Heart left ventricle (tissue), 16 donors: ENCODE results near the gene FOXK2. TPM values are rescaled to one million over a fixed set of nuclear protein-coding genes. Genes with fewer than 3 reads are reported as not detected.
"Not testable (repeated sequence)": the region's sequence is repeated elsewhere in the genome, so short reads cannot be mapped to it uniquely, and the experiment has no call there.

ENCODE experiments used
- ATAC-seq, 4 donors: fragments of 200-7000 bp; cut with Tn5 transposase; one replicate each; pipeline ENCODE4 v1.9.1; 2020 to 2022; ENCODE audit warnings: moderate library complexity in 4 of 4, mild to moderate bottlenecking in 3 of 4, moderate number of reproducible peaks in 1 of 4
- DNase-seq, 5 donors: peaks; one replicate each; pipeline ENCODE4 v3.0.0-alpha.2; 2020
- H3K27ac ChIP-seq, 12 donors: fragments of 200-600 bp; sonication (generic) in 4 of 12; one replicate each; pipeline versions ENCODE4 v1.5.0 to v1.8.0; 2016 to 2022; ENCODE audit warnings: mild to moderate bottlenecking in 2 of 12
- H3K27me3 ChIP-seq, 9 donors: fragments of 200-600 bp; sonication (generic) in 2 of 9; one replicate each; pipeline versions ENCODE4 v1.5.1 to v1.8.0; 2016 to 2022; ENCODE audit warnings: mild to moderate bottlenecking in 3 of 9
- H3K36me3 ChIP-seq, 9 donors: fragments of 200-600 bp; sonication (generic) in 2 of 9; one replicate each; pipeline versions ENCODE4 v1.5.0 to v1.8.0; 2018 to 2022; ENCODE audit warnings: mild to moderate bottlenecking in 2 of 9
- H3K4me1 ChIP-seq, 12 donors: fragments of 200-600 bp; sonication (generic) in 4 of 12; one replicate each; pipeline versions ENCODE4 v1.5.0 to v1.8.0; 2016 to 2022; ENCODE audit warnings: mild to moderate bottlenecking in 3 of 12
- H3K4me3 ChIP-seq, 12 donors: fragments of 200-600 bp; sonication (generic) in 4 of 12; one replicate each; pipeline versions ENCODE4 v1.5.0 to v1.8.0; 2017 to 2022; ENCODE audit warnings: mild to moderate bottlenecking in 9 of 12, moderate library complexity in 4 of 12
- H3K9me3 ChIP-seq, 12 donors: fragments of 200-600 bp; sonication (generic) in 4 of 12; one replicate each; pipeline versions ENCODE4 v1.5.0 to v1.8.0; 2016 to 2022; ENCODE audit warnings: mild to moderate bottlenecking in 1 of 12
- POLR2A ChIP-seq, 2 donors: fragments of 450-650 bp; IDR thresholded peaks; one replicate each; pipeline ENCODE4 v1.6.1; 2017; ENCODE audit warnings: antibody characterized with exemption in 2 of 2, mild to moderate bottlenecking in 2 of 2, moderate library complexity in 2 of 2
- WGBS, 4 donors: extraction: QIAGEN DNeasy Blood & Tissue Kit in 2 of 4; methylation state at CpG; one replicate each; pipeline versions ENCODE4 v1.1.5 to v1.1.7; 2013 to 2018; 5-methylcytosine and 5-hydroxymethylcytosine counted together
- intact Hi-C, 10 donors: fragments of 100-400 bp; cut with DNase I; formaldehyde crosslinking; loops; one replicate each; pipeline versions ENCODE4 v1.11.1 to v1.14.2; 2022
- polyA plus RNA-seq, 2 donors: library from polyadenylated mRNA; stranded (reverse); fragments of 200-250 nt; gene quantifications; one replicate each; pipeline ENCODE4 v1.2.3, GENCODE V29; 2013
- total RNA-seq, 9 donors: library from RNA; depleted of rRNA in 2 of 9; stranded (reverse); fragments of >200 nt in 2 of 9; fragmentation: NEBNext Ultra II Directional in 3 of 9; extraction: Animal tissue kit (Norgen Biotek cat#: 25700) in 3 of 9; gene quantifications; one replicate each; pipeline versions ENCODE4 v1.1.0 to v1.2.4, GENCODE V29; 2016 to 2023
- TF ChIP-seq, protein P1 (sequence below), 12 donors: fragments of 200-600 bp; sonication (generic) in 4 of 12; IDR thresholded peaks; one replicate each; pipeline versions ENCODE4 v1.5.0 to v1.8.0; 2018 to 2022; ENCODE audit warnings: antibody characterized with exemption in 12 of 12, mild to moderate bottlenecking in 5 of 12
- donor health status: ischemic (EF 13 %, LVEDD 7.1; RV severe dilation, severe dysfunction).
- donor health status: healthy with polysubstance abuse.
- donor health status: DM: no; HTN: yes; CAD: no.
- donor health status: DM: no; HTN: no; CAD: no.
- donor health status: ischemic (EF 25% LVEDD 6.9; RV normal size, moderate dysfunction).
- donor health status: ischemic (EF 25% LVEDD 5.7; RV mildly dilated, moderate dysfunction).
- donor health status: healthy.
- donor health status: DM: yes; HTN: yes; CAD: no.
- donor health status: ischemic (EF 35%, LVEDD 5.7; RV mildly dilated, moderate dysfunction).
- donor health status: nonischemic (EF 11% LVEDD 7.7; RV severe dilation, severe dysfunction).
- donor health status: DM: yes; HTN: yes; CAD: no.
- donor health status: PGD.
- donor health status: ischemic (EF 29% LVEDD 5.4; RV normal size, mild dysfunction).
- donor health status: nonischemic (EF 23%, LVEDD 6.1; RV moderate dilation, normal function).

Gene FOXK2
- total and polyA plus RNA-seq, 11 donors = 15.6 to 77.0 (median 33.9) TPM

DNA sequence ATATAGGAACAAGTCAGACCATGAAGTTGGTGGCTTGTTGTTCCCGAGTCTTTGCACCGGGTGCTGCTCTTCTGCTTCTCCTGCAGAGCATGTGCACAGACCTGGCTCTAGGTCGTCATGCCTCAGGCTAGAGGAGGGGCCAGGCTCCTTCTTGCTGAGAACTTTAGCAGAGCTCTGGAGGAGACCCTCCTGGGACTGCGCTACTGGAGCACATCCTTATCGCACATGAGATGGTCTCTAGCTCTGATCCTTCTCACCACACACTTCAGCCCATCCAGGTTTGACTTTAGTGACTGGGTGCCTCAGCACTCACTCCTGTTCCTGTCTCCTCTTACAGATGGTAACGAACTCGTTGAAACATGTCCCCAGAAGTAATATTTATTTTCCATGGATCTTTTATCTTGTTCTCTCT, 14.9 kb downstream of the FOXK2 start:
- H3K27ac ChIP-seq = peak overlapping the region in 1 of 12 donors; percentile 89
- ATAC-seq = peak in 2 of 4 donors; percentile 8 to 14
- H3K36me3 ChIP-seq = no peaks in the 10 kb centered on the region
- DNase-seq = peak in 1 of 5 donors; percentile 20
- no peaks in the 10 kb centered on the region for H3K27me3 ChIP-seq
- peaks cover 4 to 86% (median 68%) of the 10 kb centered on the region in 12 donors for H3K4me1 ChIP-seq
- H3K9me3 ChIP-seq = no peaks in the 10 kb centered on the region
- 52 to 67% (median 55%) methylated on average over 7 of the region's 7 CpGs for WGBS, 4 donors
- H3K4me3 ChIP-seq = no peak overlapping the region
- intact Hi-C loops = no loop called here
- TF ChIP-seq, protein P1, sequence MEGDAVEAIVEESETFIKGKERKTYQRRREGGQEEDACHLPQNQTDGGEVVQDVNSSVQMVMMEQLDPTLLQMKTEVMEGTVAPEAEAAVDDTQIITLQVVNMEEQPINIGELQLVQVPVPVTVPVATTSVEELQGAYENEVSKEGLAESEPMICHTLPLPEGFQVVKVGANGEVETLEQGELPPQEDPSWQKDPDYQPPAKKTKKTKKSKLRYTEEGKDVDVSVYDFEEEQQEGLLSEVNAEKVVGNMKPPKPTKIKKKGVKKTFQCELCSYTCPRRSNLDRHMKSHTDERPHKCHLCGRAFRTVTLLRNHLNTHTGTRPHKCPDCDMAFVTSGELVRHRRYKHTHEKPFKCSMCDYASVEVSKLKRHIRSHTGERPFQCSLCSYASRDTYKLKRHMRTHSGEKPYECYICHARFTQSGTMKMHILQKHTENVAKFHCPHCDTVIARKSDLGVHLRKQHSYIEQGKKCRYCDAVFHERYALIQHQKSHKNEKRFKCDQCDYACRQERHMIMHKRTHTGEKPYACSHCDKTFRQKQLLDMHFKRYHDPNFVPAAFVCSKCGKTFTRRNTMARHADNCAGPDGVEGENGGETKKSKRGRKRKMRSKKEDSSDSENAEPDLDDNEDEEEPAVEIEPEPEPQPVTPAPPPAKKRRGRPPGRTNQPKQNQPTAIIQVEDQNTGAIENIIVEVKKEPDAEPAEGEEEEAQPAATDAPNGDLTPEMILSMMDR (IDR thresholded peaks at IDR 0.05) = no peak
- TF ChIP-seq POLR2A (IDR thresholded peaks at IDR 0.05) = no peak

DNA sequence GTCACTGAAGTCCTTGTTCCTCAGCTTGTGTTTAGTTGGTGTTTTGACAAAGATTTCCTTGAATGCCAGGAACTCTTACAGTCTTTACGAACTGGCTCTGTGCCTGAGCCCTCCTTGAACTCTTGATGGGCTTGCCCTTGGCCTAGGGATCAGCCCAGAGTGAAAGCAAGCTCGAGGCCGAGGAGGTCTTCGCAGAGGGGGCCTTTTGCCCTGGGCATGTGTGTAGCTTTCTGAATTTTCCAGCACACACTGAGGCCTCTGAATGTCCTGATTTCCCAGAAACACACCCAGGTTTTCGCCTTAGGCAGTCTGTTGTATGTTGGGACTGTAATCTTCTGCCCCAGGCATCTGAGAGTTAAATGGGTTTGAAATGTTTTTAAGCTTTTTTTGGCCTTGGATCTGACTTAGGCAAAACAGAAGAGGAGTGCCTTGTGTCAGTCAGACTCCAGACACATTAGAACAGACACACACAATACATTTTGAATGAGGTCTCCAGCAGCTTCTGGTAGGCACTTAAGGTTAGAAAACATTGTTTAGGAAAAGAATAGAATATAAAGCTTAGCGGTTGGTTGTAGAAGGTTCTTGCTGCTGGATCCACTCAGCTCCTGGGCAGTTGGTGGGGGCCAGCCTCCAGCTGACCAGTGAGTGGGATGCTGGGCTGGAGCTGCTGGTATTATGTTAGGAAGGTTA, 17.1 kb downstream of the FOXK2 start:
- Histone ChIP-seq H3K36me3 (no peaks in the 10 kb centered on the region), H3K27ac (peak overlapping the region; percentile 43 to 90 (median 82)), H3K4me3 (peak overlapping the region in 7 of 12 donors; percentile 1 to 29 (median 13)), H3K4me1 (peaks cover 4 to 80% (median 52%) of the 10 kb centered on the region in 12 donors), H3K9me3 (no peaks in the 10 kb centered on the region), H3K27me3 (no peaks in the 10 kb centered on the region)
- TF ChIP-seq POLR2A (IDR thresholded peaks at IDR 0.05) = no peak
- TF ChIP-seq, protein P1 (IDR thresholded peaks at IDR 0.05) = no peak
- intact Hi-C loops = loop anchor here in 1 of 10 donors (5.0 kb wide), 1 partner anchor 39 kb away; no protein-coding TSS in a partner anchor
- 14 to 34% (median 19%) methylated on average over 6 of the region's 6 CpGs for WGBS, 4 donors
- DNase-seq (peak in 4 of 5 donors; percentile 40 to 59 (median 48)), ATAC-seq (peak; percentile 32 to 70 (median 54))

DNA sequence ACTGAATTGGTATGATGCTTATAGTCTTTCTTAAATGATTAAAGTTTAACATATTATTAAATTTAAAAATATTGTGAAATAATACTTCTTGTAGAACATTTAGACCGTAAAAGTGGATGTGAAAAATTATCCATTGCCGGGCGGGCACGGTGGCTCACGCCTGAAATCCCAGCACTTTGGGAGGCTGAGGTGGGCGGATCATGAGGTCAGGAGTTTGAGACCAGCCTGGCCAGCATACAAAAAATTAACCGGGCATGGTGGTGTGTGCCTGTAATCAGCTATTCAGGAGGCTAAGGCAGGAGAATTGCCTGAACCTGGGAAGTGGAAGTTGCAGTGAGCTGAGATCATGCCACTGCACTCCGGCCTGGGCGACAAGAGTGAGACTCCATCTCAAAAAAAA, 17.7 kb downstream of the FOXK2 start:
- Histone ChIP-seq H3K27ac (peak overlapping the region; percentile 43 to 90 (median 82)), H3K4me1 (peaks cover 4 to 78% (median 47%) of the 10 kb centered on the region in 12 donors), H3K4me3 (peak overlapping the region in 5 of 12 donors; percentile 11 to 29 (median 21))
- not testable (repeated sequence) for H3K27me3 ChIP-seq, DNase-seq, H3K9me3 ChIP-seq, ATAC-seq, H3K36me3 ChIP-seq
- 63 to 88% (median 76%) methylated on average over 9 of the region's 9 CpGs for WGBS, 4 donors
- intact Hi-C loops = loop anchor here in 1 of 10 donors (5.0 kb wide), 1 partner anchor 40 kb away; no protein-coding TSS in a partner anchor

DNA sequence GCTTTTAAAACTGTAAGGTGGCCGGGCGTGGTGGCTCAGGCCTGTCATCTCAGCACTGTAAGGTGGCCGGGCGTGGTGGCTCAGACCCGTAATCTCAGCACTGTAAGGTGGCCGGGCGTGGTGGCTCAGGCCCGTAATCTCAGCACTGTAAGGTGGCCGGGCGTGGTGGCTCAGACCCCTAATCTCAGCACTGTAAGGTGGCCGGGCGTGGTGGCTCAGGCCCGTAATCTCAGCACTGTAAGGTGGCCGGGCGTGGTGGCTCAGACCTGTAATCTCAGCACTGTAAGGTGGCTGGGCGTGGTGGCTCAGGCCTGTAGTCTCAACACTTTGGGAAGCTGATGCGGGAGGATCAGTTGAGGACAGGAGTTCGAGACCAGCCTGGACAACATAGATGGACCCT, 19.5 kb downstream of the FOXK2 start:
- DNase-seq, H3K9me3 ChIP-seq, H3K36me3 ChIP-seq, ATAC-seq, H3K27me3 ChIP-seq, H3K4me3 ChIP-seq: not testable (repeated sequence)
- intact Hi-C loops = loop anchor here in 2 of 10 donors (2.0 to 5.0 kb wide), 2 partner anchors 42 to 60 kb away; no protein-coding TSS in a partner anchor
- Histone ChIP-seq H3K27ac (peak overlapping the region in 1 of 12 donors; percentile 89), H3K4me1 (peaks cover 6 to 84% (median 53%) of the 10 kb centered on the region in 12 donors)
- WGBS, 4 donors = 90 to 95% (median 93%) methylated on average over 18 of the region's 18 CpGs

DNA sequence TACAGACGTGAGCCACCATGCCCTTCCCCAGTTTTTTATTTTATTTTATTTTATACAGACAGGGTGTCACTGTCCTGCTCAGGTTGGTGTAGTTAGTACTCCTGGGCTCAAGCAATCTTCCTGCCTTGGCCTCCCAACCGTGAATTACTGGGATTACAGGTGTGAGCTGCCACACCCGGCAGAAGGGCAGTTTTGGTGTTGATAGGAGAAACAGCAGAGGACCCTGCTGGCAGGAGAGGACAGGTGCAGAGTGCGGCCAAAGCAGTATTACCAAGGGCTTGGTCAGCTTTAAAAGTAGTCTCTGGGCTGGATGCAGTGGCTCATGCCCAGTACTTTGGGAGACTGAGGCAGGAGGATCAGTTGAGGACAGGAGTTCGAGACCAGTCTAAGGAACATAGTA, 22.9 kb downstream of the FOXK2 start:
- WGBS, 4 donors = 89 to 95% (median 91%) methylated on average over 5 of the region's 5 CpGs
- Histone ChIP-seq H3K27me3 (no peaks in the 10 kb centered on the region), H3K27ac (peak overlapping the region in 1 of 12 donors; percentile 24), H3K9me3 (no peaks in the 10 kb centered on the region), H3K4me1 (peaks cover 4 to 74% (median 38%) of the 10 kb centered on the region in 12 donors), H3K4me3 (no peak overlapping the region), H3K36me3 (no peaks in the 10 kb centered on the region)
- ATAC-seq (no peak), DNase-seq (no peak)
- TF ChIP-seq, protein P1 (IDR thresholded peaks at IDR 0.05) = no peak
- no peak for TF ChIP-seq POLR2A (IDR thresholded peaks at IDR 0.05)
- intact Hi-C loops = loop anchor here in 1 of 10 donors (10.0 kb wide), 1 partner anchor 48 kb away; no protein-coding TSS in a partner anchor
